ENCODE measurements around the gene USP37.

DNA sequence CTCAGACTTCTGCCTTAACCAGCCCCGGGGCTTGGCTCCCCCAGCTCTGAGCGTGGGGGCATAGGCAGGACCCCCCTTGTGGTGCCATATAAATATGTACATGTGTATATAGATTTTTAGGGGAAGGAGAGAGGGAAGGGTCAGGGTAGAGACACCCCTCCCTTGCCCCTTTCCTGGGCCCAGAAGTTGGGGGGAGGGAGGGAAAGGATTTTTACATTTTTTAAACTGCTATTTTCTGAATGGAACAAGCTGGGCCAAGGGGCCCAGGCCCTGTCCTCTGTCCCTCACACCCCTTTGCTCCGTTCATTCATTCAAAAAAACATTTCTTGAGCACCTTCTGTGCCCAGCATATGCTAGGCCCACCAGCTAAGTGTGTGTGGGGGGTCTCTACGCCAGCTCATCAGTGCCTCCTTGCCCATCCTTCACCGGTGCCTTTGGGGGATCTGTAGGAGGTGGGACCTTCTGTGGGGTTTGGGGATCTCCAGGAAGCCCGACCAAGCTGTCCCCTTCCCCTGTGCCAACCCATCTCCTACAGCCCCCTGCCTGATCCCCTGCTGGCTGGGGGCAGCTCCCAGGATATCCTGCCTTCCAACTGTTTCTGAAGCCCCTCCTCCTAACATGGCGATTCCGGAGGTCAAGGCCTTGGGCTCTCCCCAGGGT is 162.9 kb downstream of the USP37 start:
- TF ChIP-seq, protein P1, sequence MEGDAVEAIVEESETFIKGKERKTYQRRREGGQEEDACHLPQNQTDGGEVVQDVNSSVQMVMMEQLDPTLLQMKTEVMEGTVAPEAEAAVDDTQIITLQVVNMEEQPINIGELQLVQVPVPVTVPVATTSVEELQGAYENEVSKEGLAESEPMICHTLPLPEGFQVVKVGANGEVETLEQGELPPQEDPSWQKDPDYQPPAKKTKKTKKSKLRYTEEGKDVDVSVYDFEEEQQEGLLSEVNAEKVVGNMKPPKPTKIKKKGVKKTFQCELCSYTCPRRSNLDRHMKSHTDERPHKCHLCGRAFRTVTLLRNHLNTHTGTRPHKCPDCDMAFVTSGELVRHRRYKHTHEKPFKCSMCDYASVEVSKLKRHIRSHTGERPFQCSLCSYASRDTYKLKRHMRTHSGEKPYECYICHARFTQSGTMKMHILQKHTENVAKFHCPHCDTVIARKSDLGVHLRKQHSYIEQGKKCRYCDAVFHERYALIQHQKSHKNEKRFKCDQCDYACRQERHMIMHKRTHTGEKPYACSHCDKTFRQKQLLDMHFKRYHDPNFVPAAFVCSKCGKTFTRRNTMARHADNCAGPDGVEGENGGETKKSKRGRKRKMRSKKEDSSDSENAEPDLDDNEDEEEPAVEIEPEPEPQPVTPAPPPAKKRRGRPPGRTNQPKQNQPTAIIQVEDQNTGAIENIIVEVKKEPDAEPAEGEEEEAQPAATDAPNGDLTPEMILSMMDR (IDR thresholded peaks at IDR 0.05; ENCODE audit: low read length) = no peak
- no peak for TF ChIP-seq EZH2 (IDR thresholded peaks at IDR 0.05; ENCODE audit: borderline replicate concordance, low read length)

Measured in OCI-LY1 (cell line).